Measurements from ENCODE around the gene PISD. TPM values are rescaled to one million over a fixed set of nuclear protein-coding genes. Genes with fewer than 3 reads are reported as not detected.

The PISD gene
- total RNA-seq, 1 experiment from 2014 or later: 36.0 TPM

DNA sequence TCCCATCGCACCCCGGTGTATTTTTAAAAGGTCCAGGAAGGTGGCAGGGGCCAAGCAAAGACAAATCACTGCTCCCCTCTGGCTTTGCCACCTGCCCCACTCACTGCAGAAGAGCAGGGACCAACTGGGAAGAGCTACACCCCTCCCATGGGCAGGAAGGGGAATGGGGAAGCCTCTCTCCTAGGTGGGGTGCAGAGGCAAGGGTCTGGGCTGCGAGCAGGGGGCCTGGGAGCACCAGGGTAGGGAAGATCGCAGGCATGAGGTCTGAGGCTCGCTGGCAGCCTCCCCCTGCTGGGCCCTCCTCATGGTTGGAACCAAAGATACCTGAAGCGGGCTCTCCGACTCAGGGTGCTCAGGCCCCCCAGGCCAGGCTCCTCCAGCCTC, 36.8 kb downstream of the PISD start:
- POLR2A ChIA-PET (ENCODE audit: unreplicated experiment): no interaction called here
- DNase-seq (no peak), ATAC-seq (no peak)
- Histone ChIP-seq H3K9me2 (replicated peaks; ENCODE audit: low read length) (no peaks in the 10 kb centered on the region), H3K27me3 (ENCODE audit: low read length) (no peaks in the 10 kb centered on the region), H3K27ac (ENCODE audit: low read length) (no peak overlapping the region), H3K4me1 (ENCODE audit: insufficient read depth, low read length) (no peaks in the 10 kb centered on the region; the same call in 1 of the 2 replicates), H2AFZ (ENCODE audit: low read length) (no peak overlapping the region), H3K9ac (ENCODE audit: low read length) (no peak overlapping the region), H3K9me3 (ENCODE audit: low read length) (no peaks in the 10 kb centered on the region), H3F3A (ENCODE audit: low read length, unreplicated experiment) (no peaks in the 10 kb centered on the region), H3K79me2 (ENCODE audit: low read length) (peaks cover 77% of the 10 kb centered on the region), H3K4me2 (ENCODE audit: low read length) (no peak overlapping the region), H4K20me1 (ENCODE audit: low read length) (peaks cover 9% of the 10 kb centered on the region; the same call in 1 of the 2 replicates), H3K4me3 (ENCODE audit: low read length) (no peak overlapping the region), H3K36me3 (ENCODE audit: low read depth, low read length) (no peaks in the 10 kb centered on the region; the same call in 1 of the 2 replicates)
- CTCF ChIA-PET: no interaction called here
- BruUV-seq (replicated peaks): no TSS peak
- intact Hi-C loops (cut with micrococcal nuclease): no loop called here
- TF ChIP-seq EZH2phosphoT487 (IDR thresholded peaks at IDR 0.05; ENCODE audit: borderline replicate concordance, low read length) (no peak), EZH2 (IDR thresholded peaks at IDR 0.05; ENCODE audit: low read length, unreplicated experiment) (no peak)
- TF ChIP-seq, protein P1, sequence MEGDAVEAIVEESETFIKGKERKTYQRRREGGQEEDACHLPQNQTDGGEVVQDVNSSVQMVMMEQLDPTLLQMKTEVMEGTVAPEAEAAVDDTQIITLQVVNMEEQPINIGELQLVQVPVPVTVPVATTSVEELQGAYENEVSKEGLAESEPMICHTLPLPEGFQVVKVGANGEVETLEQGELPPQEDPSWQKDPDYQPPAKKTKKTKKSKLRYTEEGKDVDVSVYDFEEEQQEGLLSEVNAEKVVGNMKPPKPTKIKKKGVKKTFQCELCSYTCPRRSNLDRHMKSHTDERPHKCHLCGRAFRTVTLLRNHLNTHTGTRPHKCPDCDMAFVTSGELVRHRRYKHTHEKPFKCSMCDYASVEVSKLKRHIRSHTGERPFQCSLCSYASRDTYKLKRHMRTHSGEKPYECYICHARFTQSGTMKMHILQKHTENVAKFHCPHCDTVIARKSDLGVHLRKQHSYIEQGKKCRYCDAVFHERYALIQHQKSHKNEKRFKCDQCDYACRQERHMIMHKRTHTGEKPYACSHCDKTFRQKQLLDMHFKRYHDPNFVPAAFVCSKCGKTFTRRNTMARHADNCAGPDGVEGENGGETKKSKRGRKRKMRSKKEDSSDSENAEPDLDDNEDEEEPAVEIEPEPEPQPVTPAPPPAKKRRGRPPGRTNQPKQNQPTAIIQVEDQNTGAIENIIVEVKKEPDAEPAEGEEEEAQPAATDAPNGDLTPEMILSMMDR (conservative IDR thresholded peaks at IDR 0.05; ENCODE audit: low read depth, low read length): no peak

DNA sequence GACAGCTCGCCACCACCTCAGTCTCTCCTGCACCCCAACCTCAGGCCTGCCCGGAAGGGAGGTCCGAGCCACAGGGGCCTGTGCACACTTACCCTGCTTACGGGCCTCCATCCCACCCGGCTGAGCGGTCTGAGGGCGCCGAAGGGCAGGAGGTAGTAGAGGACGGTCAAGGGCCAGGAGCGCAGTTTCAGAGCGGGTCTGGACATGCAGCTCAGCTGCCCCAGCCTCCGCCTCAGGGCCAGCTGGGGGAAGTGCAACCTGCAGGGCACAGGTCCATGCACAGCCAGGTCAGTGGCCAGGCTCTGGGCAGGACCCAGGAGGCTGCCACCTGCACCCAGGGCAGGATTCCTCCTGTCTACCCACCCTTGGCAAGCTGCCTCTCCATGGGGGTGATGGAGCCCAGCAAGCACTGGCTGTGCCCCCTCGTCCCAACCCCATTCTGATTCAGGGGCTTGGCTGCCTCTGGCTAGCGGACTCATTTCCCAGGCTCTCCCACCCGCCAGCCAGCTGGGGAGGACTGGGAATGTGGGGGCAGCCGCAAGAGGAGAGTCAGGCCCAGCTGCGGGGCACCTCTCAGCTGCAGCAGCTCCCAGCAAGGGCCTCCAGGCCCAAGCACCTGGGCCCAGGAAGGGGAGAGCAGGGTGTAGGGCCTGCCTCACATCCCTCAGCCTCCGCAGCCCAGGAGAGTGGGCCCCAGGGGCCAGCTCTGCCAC, 38.3 kb downstream of the PISD start:
- peaks cover 7% of the 10 kb centered on the region; the same call in 1 of the 2 replicates for H4K20me1 ChIP-seq (ENCODE audit: low read length)
- no peak overlapping the region for H3K4me2 ChIP-seq (ENCODE audit: low read length)
- no peak for ATAC-seq
- H3K9me2 ChIP-seq (replicated peaks; ENCODE audit: low read length): no peaks in the 10 kb centered on the region
- H3K9me3 ChIP-seq (ENCODE audit: low read length): no peaks in the 10 kb centered on the region
- no peaks in the 10 kb centered on the region for H3K27me3 ChIP-seq (ENCODE audit: low read length)
- H3K36me3 ChIP-seq (ENCODE audit: low read depth, low read length): no peaks in the 10 kb centered on the region; the same call in 1 of the 2 replicates
- BruUV-seq (replicated peaks): no TSS peak
- H3F3A ChIP-seq (ENCODE audit: low read length, unreplicated experiment): no peaks in the 10 kb centered on the region
- ChIA-PET CTCF (no interaction called here), POLR2A (ENCODE audit: unreplicated experiment) (no interaction called here)
- H3K9ac ChIP-seq (ENCODE audit: low read length): no peak overlapping the region
- DNase-seq: no peak
- no peaks in the 10 kb centered on the region for H3K4me1 ChIP-seq (ENCODE audit: insufficient read depth, low read length)
- intact Hi-C loops (cut with micrococcal nuclease): no loop called here
- no peak for TF ChIP-seq EZH2phosphoT487 (IDR thresholded peaks at IDR 0.05; ENCODE audit: borderline replicate concordance, low read length)
- no peak for TF ChIP-seq EZH2 (IDR thresholded peaks at IDR 0.05; ENCODE audit: low read length, unreplicated experiment)
- TF ChIP-seq, protein P1 (conservative IDR thresholded peaks at IDR 0.05; ENCODE audit: low read depth, low read length): no peak
- no peak overlapping the region for H2AFZ ChIP-seq (ENCODE audit: low read length)
- H3K27ac ChIP-seq (ENCODE audit: low read length): no peak overlapping the region
- H3K4me3 ChIP-seq (ENCODE audit: low read length): no peak overlapping the region
- peaks cover 62% of the 10 kb centered on the region for H3K79me2 ChIP-seq (ENCODE audit: low read length)

DNA sequence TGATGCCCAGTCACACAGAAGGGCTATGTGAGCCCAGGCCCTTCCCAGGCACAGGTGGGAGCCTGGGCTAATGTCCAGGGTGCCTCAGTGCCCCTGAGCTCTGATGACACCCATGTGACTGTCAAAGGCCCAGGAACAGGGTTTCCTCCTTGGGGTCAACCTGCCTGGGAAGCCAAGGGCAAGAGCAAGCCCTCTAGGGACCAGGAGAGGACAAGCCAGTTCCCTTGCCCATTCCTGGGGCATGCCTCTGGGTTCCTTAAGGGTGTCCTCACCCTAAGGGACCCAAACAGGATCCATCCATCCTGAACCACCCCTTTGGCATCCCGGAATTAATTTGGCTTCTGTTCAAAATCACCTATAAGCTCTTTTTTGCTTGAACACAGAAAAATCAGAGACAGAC, 39.0 kb downstream of the PISD start:
- no peak overlapping the region for H3K4me3 ChIP-seq (ENCODE audit: low read length)
- no TSS peak for BruUV-seq (replicated peaks)
- H3K79me2 ChIP-seq (ENCODE audit: low read length): peaks cover 54% of the 10 kb centered on the region
- no peaks in the 10 kb centered on the region; the same call in 1 of the 2 replicates for H4K20me1 ChIP-seq (ENCODE audit: low read length)
- H3F3A ChIP-seq (ENCODE audit: low read length, unreplicated experiment): no peaks in the 10 kb centered on the region
- H3K4me2 ChIP-seq (ENCODE audit: low read length): no peak overlapping the region
- ChIA-PET POLR2A (ENCODE audit: unreplicated experiment) (no interaction called here), CTCF (no interaction called here)
- no peaks in the 10 kb centered on the region for H3K27me3 ChIP-seq (ENCODE audit: low read length)
- DNase-seq (no peak), ATAC-seq (no peak)
- TF ChIP-seq EZH2phosphoT487 (IDR thresholded peaks at IDR 0.05; ENCODE audit: borderline replicate concordance, low read length) (no peak), EZH2 (IDR thresholded peaks at IDR 0.05; ENCODE audit: low read length, unreplicated experiment) (no peak)
- TF ChIP-seq, protein P1 (conservative IDR thresholded peaks at IDR 0.05; ENCODE audit: low read depth, low read length): no peak
- no peaks in the 10 kb centered on the region for H3K4me1 ChIP-seq (ENCODE audit: insufficient read depth, low read length)
- H2AFZ ChIP-seq (ENCODE audit: low read length): no peak overlapping the region
- H3K9me2 ChIP-seq (replicated peaks; ENCODE audit: low read length): no peaks in the 10 kb centered on the region
- H3K9me3 ChIP-seq (ENCODE audit: low read length): no peaks in the 10 kb centered on the region
- H3K36me3 ChIP-seq (ENCODE audit: low read depth, low read length): no peaks in the 10 kb centered on the region; the same call in 1 of the 2 replicates
- H3K9ac ChIP-seq (ENCODE audit: low read length): no peak overlapping the region
- H3K27ac ChIP-seq (ENCODE audit: low read length): no peak overlapping the region
- intact Hi-C loops (cut with micrococcal nuclease): no loop called here
